GM12801 (cell line): Measurements from ENCODE around the gene KRT85.

ENCODE experiments used
- TF ChIP-seq, protein P1 (sequence below): IDR thresholded peaks from one replicate; pipeline ENCODE4 v1.5.1; 2011; ENCODE audit warnings: control low read depth; ENCODE audit not compliant: insufficient read length; ENCODE audit errors: extremely low read depth

Gene KRT85

DNA sequence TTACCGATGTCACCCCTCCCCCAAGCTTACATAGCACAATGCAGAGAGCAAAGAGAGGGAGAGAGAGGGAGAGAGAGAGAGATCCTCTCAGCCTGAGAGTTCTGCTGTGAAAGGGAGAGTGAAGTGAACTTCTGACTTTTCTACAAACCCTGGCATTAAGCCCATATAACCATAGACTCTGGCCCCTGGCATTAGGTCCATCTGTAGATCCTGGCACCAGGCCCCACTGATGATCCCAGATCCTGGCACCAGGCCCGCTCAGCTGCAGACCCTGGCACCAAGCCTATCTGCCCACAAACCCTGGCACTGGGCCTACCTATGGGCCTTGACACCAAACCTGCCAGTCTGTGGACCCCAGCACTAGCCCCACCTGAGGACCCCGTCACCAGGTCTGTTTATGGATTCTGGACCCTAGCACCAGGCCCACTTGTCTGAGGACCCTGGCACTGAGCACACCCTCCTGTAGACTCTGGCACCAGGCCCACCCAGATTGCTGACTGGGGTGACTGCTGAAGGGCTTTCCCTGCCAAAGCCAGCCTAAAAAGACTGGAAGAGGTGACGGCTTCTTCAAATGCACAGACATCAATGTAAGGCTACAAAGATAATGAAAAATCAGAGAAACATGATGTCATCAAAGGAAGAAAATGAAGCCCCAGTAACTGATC lies 31.6 kb downstream of the KRT85 start:
- TF ChIP-seq, protein P1, sequence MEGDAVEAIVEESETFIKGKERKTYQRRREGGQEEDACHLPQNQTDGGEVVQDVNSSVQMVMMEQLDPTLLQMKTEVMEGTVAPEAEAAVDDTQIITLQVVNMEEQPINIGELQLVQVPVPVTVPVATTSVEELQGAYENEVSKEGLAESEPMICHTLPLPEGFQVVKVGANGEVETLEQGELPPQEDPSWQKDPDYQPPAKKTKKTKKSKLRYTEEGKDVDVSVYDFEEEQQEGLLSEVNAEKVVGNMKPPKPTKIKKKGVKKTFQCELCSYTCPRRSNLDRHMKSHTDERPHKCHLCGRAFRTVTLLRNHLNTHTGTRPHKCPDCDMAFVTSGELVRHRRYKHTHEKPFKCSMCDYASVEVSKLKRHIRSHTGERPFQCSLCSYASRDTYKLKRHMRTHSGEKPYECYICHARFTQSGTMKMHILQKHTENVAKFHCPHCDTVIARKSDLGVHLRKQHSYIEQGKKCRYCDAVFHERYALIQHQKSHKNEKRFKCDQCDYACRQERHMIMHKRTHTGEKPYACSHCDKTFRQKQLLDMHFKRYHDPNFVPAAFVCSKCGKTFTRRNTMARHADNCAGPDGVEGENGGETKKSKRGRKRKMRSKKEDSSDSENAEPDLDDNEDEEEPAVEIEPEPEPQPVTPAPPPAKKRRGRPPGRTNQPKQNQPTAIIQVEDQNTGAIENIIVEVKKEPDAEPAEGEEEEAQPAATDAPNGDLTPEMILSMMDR: no peak

- TF ChIP-seq, protein P1: no peak
These were observed 33.1 kb downstream of the KRT85 start for GRCh38 chr12:52334185-52334584.

DNA sequence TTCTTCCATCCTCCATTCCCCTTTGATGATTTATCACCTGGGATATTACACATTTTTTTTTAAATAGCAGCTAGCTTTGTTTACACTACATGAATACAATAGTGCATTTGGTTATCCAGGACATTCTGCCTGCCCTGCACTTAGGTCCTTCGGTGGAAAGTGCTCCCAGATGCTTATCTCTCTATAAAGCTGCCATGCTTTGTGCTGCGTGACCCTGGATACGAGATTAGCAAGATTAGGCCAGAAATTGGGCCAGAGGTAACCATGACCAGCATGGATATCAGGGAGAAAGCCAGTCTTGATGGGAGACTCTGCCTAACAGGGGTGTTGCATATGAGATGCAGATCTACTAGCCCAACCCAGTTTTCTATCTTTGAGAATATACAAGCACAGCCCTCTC lies 34.0 kb downstream of the KRT85 start:
- TF ChIP-seq, protein P1: no peak

- TF ChIP-seq, protein P1: no peak
These were observed 34.9 kb downstream of the KRT85 start for GRCh38 chr12:52332381-52332780.

DNA sequence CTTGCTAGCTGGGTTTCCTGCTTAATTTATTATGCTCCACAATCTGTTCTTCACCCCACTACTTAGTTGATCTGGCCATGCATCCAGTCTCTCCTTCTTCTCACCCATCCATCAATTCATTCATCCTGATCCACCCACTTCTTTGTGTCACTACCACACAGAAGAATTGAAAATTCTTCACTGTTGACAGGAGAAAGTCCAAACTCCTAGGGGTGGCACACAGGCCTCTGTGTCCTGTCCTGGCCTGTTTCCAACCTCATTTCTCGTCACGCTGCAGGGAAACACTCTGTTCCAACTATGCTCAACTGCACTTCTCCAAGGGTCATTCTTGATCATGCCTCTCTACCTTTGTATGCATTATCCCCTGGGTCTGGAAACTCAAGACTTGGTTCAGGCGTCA lies 35.4 kb downstream of the KRT85 start:
- TF ChIP-seq, protein P1: no peak

- TF ChIP-seq, protein P1: no peak
These were observed 36.2 kb downstream of the KRT85 start for GRCh38 chr12:52331039-52331438.

GRCh38 chr12:52327830-52328500 lies 39.3 kb downstream of the KRT85 start:
- TF ChIP-seq, protein P1: no peak
